Stimulated activated naive CD8-positive, alpha-beta T cell treated with anti-CD3 and anti-CD28 coated beads, Interleukin-15, Interleukin-2, amounts not matched to agents 100 U/mL and 50 U/mL, for 24 hours (primary cell): ENCODE data around the gene RAPSN.

Experiments used
- ATAC-seq: fragments of 150-1000 bp; cut with Tn5 transposase; one replicate; pipeline ENCODE4 v1.10.0; 2021
- DNase-seq: peaks from one replicate; pipeline ENCODE4 v3.0.0; 2021

Gene RAPSN

DNA sequence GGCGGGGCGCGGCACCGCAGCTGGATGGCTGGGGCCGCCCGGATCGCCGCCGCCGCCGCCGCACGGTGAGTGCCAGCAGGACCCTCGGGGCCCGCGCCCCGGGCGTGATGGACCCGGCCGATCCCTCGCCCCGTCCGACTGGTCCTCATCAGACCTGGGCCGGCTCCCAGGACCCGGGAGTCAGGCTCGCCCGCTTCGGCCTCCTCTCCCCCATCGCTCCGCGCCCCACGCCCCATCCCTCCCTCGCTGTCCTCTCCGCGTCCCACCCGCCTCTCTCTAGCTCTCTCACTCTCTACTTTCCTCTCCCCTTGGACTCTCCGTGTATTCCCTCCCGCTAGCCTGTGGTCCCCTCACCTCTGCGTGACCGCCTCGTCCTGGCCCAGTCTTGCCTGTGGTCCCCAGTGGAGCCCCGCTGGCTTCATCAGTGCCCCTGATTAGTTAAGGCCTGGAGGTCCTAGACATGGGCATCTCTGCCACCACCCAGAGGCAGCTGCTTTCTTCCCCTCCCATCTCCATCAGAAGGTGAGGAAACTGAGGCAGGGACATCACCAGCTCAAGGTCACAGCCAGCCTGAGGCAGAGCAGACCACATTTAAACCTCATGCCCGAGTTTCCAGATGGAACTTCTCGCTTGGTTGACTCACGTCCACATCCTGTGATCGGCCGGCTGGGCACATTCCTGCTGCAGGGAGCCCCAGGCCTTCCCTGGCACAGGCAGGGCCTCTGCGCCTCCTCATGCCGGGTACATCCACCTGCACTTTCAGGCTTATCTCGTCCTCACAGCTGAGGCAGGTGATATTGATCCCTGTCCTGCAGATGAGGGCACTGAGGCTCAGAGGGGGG is 40.1 kb downstream of the RAPSN start:
- no peak for DNase-seq
- ATAC-seq: no peak

- ATAC-seq (peak; percentile 90), DNase-seq (peak; percentile 94)
These were observed 41.0 kb downstream of the RAPSN start, which contains the start of gene SLC39A13 for GRCh38 chr11:47407746-47408590. SLC39A13 (plus strand) TSS chr11:47408590; CDS start chr11:47410095, 1,505 bp downstream.

- ATAC-seq (no peak), DNase-seq (no peak)
These were observed 41.8 kb downstream of the RAPSN start for GRCh38 chr11:47406896-47407745.

DNA sequence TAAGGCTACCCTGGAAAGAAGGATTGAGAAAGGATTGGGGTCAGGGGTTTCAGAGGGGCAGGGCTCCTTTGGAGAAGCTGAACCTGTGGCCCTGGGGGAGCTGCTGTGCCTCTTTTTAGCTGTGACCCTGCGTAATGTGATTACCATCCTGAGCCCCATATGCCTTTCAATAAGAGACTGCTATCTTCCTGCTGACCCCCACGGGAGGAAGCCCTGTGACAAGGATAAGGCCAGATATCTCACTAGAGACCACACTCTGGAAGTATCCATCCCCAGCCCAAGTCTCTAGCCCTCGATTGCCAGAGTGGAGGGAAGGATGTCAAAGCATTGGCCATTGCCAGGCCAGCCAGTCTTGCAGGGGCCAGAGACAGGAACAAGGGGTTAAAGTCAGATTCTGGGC is 45.4 kb downstream of the RAPSN start:
- ATAC-seq: no peak
- no peak for DNase-seq

DNA sequence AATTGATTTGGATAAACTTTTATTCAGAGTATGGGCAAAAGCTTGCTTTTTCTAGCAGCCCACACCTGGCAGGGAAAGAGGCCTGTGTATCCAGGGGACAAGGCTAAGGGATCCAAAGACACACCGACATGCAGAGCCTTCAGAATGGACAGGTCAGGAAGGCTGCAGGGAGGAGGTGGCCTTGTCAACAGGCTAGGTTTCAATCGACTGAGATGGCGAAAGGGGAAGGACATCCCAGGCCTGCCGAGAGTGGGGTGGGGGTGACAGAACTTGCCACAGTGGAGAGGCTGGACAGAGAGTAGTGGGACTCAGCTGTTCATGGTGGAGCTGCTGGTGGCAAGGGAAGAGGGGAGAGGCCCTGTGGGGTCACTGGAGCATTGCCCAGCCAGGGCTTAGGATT is 45.8 kb downstream of the RAPSN start:
- no peak for ATAC-seq
- no peak for DNase-seq

- DNase-seq (no peak), ATAC-seq (no peak)
These were observed 48.1 kb downstream of the RAPSN start for GRCh38 chr11:47400768-47401279.

- DNase-seq: no peak
- ATAC-seq: peak; percentile 61
These were observed 48.8 kb downstream of the RAPSN start for GRCh38 chr11:47399860-47400767.

GRCh38 chr11:47398551-47398950 is 50.4 kb downstream of the RAPSN start:
- DNase-seq (no peak), ATAC-seq (no peak)

GRCh38 chr11:47398011-47398410 is 50.9 kb downstream of the RAPSN start:
- no peak for DNase-seq
- no peak for ATAC-seq

DNA sequence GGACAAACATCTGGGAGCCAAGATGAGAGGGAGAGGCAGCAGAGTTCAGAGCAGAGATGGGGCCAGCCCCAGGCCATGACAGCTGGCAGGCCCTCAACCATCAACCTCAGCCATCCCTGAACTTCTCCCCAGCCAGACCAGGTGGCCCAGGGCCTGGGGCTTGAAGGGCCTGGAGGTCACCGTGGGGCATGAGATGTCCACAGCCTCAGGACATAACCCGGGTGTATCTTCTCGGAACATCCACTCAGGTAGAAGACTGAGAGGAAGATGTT is 53.0 kb downstream of the RAPSN start:
- ATAC-seq (no peak), DNase-seq (peak; percentile 7)

DNA sequence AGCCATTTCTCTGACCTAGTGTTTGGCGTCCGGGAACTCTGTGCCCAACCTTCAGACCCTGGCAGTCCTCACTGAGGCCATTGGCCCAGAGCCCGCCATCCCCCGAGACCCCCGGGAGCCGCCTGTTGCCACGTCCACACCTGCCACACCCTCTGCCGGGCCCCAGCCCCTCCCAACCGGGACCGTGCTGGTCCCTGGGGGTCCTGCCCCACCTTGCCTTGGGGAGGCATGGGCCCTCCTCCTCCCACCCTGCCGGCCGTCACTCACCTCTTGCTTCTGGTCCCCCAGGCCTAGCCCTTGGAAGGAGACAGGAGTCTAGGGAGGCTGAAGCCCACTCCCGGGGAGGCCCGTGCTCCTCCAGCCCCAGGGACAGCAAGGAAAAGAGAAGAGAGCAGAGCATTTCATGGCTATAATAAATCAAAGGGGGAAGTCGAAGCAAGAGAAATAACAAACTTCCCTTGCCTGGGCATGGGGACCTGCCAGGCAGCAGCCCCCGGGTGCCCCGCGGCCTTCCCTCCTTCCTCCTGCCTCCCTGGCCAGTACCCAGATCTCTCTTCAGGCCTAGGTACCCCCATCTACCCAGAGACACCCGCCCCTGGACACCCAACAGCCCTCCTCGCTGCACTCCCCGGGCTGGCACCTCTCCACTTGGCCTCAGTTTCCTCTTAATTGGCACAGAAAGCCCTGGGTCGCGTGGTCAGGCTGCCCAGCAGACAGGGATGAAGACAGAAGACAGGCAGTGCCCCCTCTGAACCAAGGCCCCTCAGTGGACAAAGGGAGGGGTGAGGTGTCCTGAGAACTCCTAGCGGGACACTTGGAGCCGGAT is 53.5 kb downstream of the RAPSN start:
- no peak for ATAC-seq

DNA sequence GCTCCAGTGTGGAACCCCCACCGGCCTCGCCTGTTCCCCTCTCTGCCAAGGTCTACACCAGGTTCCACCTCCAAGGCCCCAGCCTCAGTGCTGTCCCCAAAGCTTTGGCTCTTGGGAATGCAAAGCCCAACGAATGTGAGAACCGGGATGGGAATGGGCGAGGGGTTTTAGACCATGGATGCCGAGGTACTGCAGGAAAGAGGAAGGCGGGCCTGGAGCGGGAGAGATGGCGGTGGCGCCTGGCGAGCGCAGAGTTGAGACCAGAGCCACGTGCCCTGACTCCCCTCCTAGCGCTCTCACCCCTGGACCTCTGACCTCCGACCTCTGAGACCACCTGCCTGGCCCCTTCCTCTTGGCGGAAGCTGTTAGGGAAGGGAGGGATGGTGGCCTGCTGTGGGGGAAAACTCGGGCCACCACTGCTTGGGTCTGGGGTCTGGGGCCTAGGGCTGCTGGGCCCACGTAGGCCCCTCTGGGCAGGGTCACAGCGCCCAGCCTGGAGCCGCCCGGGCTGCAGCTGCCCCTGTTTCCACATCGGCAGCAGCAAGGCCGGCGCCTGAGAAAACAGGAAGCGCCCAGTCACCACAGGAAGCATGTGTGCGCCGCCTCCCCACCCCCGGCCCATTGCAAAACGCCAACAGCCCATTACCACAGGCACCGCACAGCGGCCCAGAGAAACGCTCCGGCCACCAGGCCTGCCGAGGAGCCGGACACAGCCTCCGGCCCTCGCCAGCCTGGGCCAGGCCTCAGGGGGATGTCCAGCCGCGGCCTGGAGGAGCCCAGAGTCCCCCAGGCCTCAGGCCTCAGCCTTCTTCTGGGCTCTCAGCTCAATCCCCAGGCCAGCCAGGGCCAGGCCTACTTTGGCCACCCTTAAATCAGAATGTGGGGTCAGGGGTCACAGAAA is 54.4 kb downstream of the RAPSN start:
- peak; percentile 65 for DNase-seq
- peak; percentile 73 for ATAC-seq

More for the DNA sequence above, 53.5 kb downstream of the RAPSN start:
- no peak for DNase-seq

- ATAC-seq (no peak), DNase-seq (no peak)
These were observed 55.0 kb downstream of the RAPSN start for GRCh38 chr11:47394050-47394321.

DNA sequence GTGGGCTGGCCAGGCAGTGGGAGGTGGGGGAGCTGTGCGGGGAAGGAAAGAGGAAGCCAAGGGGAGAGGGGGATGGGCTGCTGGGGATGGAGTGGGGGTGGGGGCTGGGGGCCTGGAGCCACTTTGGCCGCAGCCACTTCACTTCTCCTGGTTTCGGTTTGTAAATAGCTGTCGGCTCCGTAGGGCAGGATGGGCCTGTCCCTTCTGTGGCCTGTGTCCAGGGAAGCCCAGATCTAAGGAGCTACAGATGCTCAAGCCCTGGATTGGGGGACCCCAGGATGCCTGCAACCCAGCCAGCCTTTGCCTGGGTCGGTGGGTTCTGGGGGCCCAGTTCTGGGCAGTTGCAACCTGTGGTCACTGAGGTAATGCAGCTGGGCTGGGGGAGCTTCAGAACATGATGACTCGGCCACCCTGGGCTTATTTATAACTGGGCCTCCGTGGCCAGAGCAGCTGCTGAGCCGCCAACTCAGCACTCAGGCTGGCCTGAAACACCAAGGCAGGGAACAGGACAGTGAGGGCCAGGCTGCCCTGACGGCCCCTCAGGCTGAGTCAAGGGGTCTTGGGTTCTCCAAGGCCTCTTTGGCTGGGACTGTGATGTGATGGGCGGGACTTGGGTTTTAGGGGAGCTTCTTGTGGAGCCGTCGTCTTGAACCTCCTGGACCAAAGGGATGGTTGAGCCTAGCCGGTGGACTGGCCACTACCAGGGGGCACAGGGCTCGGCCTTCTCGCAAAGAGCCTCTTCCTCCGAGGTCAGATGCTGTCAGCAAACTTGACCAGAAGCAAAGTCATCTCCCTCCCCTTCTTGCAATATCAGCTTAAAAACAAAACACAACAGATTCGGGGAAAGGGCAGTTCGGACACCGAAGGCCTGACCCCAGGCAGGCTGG is 55.5 kb downstream of the RAPSN start:
- DNase-seq: no peak
- no peak for ATAC-seq

DNA sequence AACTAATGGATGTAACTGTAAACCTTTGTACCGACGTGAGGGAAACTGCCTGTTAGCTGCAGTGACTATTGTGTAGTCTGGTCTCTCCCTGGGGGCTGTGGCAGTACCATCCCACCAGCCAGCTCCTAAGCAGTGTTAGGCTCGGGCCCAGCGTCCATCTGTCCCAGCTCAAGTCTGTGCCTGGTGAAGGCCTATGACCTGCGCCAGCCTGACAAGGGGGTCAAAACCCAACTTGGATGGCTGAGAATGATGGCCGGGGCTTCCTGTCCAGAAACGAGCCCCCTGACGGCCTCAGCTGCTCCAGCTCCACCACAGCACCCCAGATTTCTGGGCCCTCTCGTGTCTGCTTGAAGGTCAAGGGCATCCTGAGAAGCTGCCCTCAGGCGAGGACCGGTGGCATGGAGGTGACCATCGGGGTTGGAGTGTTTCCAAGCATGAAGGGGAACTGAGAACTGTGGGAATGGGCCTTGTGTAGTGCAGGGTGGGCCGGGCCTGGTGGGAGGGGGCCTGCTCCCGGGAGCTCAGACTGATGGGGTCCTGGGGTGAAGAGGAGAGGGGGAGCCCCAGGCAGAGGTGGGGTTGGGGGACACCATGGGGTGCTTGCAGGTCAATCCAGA is 56.3 kb downstream of the RAPSN start:
- DNase-seq (no peak), ATAC-seq (no peak)

- ATAC-seq: no peak
- DNase-seq: no peak
These were observed 57.1 kb downstream of the RAPSN start for GRCh38 chr11:47391711-47392432.

DNA sequence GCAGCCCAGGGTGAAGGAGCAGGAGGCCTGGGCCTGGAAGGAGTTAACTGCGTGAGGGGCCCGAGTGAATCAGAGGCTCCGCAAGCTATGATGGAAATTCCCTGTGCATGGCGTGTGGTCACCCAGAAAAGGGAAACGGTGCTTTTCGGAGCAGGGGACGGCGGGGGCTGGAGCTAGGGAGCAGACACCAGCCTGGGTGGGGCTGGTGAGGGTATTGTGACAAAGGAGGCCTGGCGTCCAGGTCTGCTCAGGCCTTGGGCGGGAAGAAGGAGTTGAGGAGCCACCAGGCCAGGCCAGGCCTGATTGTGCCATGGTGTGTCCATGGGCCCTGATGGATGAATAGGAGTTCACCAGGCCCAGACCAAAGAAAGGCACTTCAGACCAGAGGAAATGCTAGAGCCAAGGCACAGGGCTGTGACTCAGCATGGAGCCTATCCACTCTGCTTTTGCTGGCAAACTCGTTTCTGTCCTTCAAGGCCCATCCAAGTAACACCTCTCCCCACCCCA is 57.8 kb downstream of the RAPSN start:
- ATAC-seq (no peak), DNase-seq (no peak)
